Activated CD8-positive, alpha-beta memory T cell treated with anti-CD3 and anti-CD28 coated beads for 48 hours (primary cell): ENCODE measurements around the gene SUCNR1.

Experiments used
- DNase-seq, 3 experiments: peaks; one replicate each; pipeline ENCODE4 v3.0.0-alpha.2; 2020; ENCODE audit warnings: low read depth in 2 of 3, low spot score in 2 of 3

SUCNR1 gene

GRCh38 chr3:151933234-151933853, 59.9 kb downstream of the SUCNR1 start:
- DNase-seq, result no peak
